HCT116 (cell line): ENCODE results near the gene WWOX. TPM values are rescaled to one million over a fixed set of nuclear protein-coding genes. Genes with fewer than 3 reads are reported as not detected.

Experiments
- ATAC-seq: fragments of 200-7000 bp; cut with Tn5 transposase; 2 replicates; pipeline ENCODE4 v1.9.1; 2020; ENCODE audit warnings: mild to moderate bottlenecking, moderate library complexity
- BruUV-seq: library from RNA; stranded (reverse); fragments of 400-500 nt; replicated peaks from 2 replicates; lab custom pipeline; 2021; lab: Mats Ljungman, UMichigan
- CTCF ChIA-PET: fragments of 300-600 bp; sonication (Branson Sonifier 250); formaldehyde crosslinking; loops from one replicate; lab custom pipeline; 2021; ENCODE audit warnings: antibody characterized with exemption; lab: Charles Lee
- POLR2A ChIA-PET: fragments of 300-600, 350-600 bp; sonication (Branson Sonifier 250); formaldehyde crosslinking; loops from one replicate; lab custom pipeline; 2021; ENCODE audit warnings: antibody characterized with exemption; lab: Charles Lee
- RAD21 ChIA-PET, 2 experiments: fragments of 300-600 bp; sonication (Branson Sonifier 250); formaldehyde crosslinking; loops; one replicate each; lab custom pipeline; 2023; ENCODE audit warnings: low total read pairs in 2 of 2; ENCODE audit not compliant: uncharacterized antibody in 2 of 2, unreplicated experiment in 2 of 2, low non-redundant PET in 1 of 2; lab: Charles Lee
- DNase-seq: peaks from one replicate; pipeline ENCODE4 v3.0.0-alpha.2; 2010; ENCODE audit warnings: low read depth, low spot score
- H2AFZ ChIP-seq: fragments of 200-600 bp; shearing (Covaris generic), sonication (generic); 2 replicates; pipeline ENCODE4 v1.6.1; 2017; ENCODE audit warnings: low read depth, mixed run types, mixed read lengths, antibody characterized with exemption, low read length; ENCODE audit not compliant: poor library complexity, severe bottlenecking
- H3K27ac ChIP-seq: 2 replicates; pipeline ENCODE4 v1.5.1; 2012; ENCODE audit warnings: low read depth, low read length
- H3K27me3 ChIP-seq: fragments of 200-600 bp; sonication (generic); 2 replicates; pipeline ENCODE4 v1.6.1; 2016; ENCODE audit warnings: mixed run types, low read length, mixed read lengths; ENCODE audit not compliant: insufficient read depth
- H3K36me3 ChIP-seq, 2 experiments: fragments of 200-500 bp in 1 of 2; fragments of 200-600 bp in 1 of 2; sonication (Bioruptor generic) in 1 of 2; sonication (generic) in 1 of 2; 2 replicates each; pipeline versions ENCODE4 v1.5.1 to v1.6.1; 2014 to 2016; ENCODE audit warnings: low read length in 2 of 2, inconsistent platforms in 1 of 2, mixed read lengths in 1 of 2, mixed run types in 1 of 2; ENCODE audit not compliant: insufficient read depth in 2 of 2, control insufficient read depth in 1 of 2
- H3K4me1 ChIP-seq, 2 experiments: fragments of 200-600 bp in 1 of 2; sonication (generic) in 1 of 2; 2 replicates each; pipeline versions ENCODE4 v1.5.1 to v1.6.1; 2012 to 2017; ENCODE audit warnings: low read length in 2 of 2, inconsistent platforms in 1 of 2, mild to moderate bottlenecking in 1 of 2, mixed read lengths in 1 of 2, mixed run types in 1 of 2, moderate library complexity in 1 of 2; ENCODE audit not compliant: insufficient read depth in 2 of 2, control insufficient read depth in 1 of 2
- H3K4me2 ChIP-seq: fragments of 200-600 bp; sonication (generic); 2 replicates; pipeline ENCODE4 v1.6.1; 2017; ENCODE audit warnings: mixed run types, low read length, mixed read lengths
- H3K4me3 ChIP-seq, 2 experiments: fragments of 200-600 bp in 1 of 2; sonication (generic) in 1 of 2; replicated peaks in 1 of 2; 2 replicates each; pipeline ENCODE4 v1.5.1; 2011 to 2016; ENCODE audit warnings: low read length in 2 of 2, control low read depth in 1 of 2, low read depth in 1 of 2, mild to moderate bottlenecking in 1 of 2, mixed read lengths in 1 of 2, mixed run types in 1 of 2
- H3K79me2 ChIP-seq: fragments of 200-600 bp; sonication (generic); 2 replicates; pipeline ENCODE4 v1.6.1; 2017; ENCODE audit warnings: mild to moderate bottlenecking, mixed run types, low read length, moderate library complexity, mixed read lengths; ENCODE audit not compliant: insufficient read depth
- H3K9ac ChIP-seq: fragments of 200-600 bp; sonication (generic); 2 replicates; pipeline ENCODE4 v1.6.1; 2016; ENCODE audit warnings: low read length, mixed read lengths
- H3K9me2 ChIP-seq: fragments of 200-600 bp; sonication (generic), shearing (Covaris generic); 2 replicates; pipeline ENCODE4 v1.6.1; 2017; ENCODE audit warnings: mixed run types, mild to moderate bottlenecking, moderate library complexity; ENCODE audit not compliant: insufficient read depth
- H3K9me3 ChIP-seq, 2 experiments: fragments of 200-500 bp in 1 of 2; fragments of 200-600 bp in 1 of 2; sonication (Bioruptor generic) in 1 of 2; sonication (generic) in 1 of 2; 2 replicates each; pipeline ENCODE4 v1.6.1; 2014 to 2017; ENCODE audit warnings: low read length in 2 of 2, mixed read lengths in 2 of 2, inconsistent platforms in 1 of 2, low read depth in 1 of 2, mild to moderate bottlenecking in 1 of 2, mixed run types in 1 of 2, moderate library complexity in 1 of 2; ENCODE audit not compliant: control insufficient read depth in 1 of 2, insufficient read depth in 1 of 2
- H4K20me1 ChIP-seq: fragments of 200-600 bp; sonication (generic), shearing (Covaris generic); 2 replicates; pipeline ENCODE4 v1.6.1; 2017; ENCODE audit warnings: mixed run types, mild to moderate bottlenecking, moderate library complexity; ENCODE audit not compliant: insufficient read depth
- CBX3 ChIP-seq: IDR thresholded peaks from 2 replicates; pipeline ENCODE4 v1.6.1; 2012; ENCODE audit warnings: low read depth
- CEBPB ChIP-seq: IDR thresholded peaks from 2 replicates; pipeline ENCODE4 v1.6.1; 2012; ENCODE audit warnings: low read depth
- EGR1 ChIP-seq: IDR thresholded peaks from 2 replicates; pipeline ENCODE4 v1.6.1; 2012; ENCODE audit warnings: low read depth
- ELF1 ChIP-seq: IDR thresholded peaks from 2 replicates; pipeline ENCODE4 v1.6.1; 2012; ENCODE audit warnings: low read depth, borderline replicate concordance
- FOSL1 ChIP-seq: IDR thresholded peaks from 2 replicates; pipeline ENCODE4 v1.6.1; 2012; ENCODE audit warnings: low read depth
- JUND ChIP-seq: IDR thresholded peaks from 2 replicates; pipeline ENCODE4 v1.6.1; 2012
- POLR2A ChIP-seq: IDR thresholded peaks from 2 replicates; pipeline ENCODE4 v1.7.0; 2011; ENCODE audit warnings: borderline replicate concordance; ENCODE audit not compliant: insufficient read depth, insufficient read length; ENCODE audit errors: extremely low read depth
- POLR2AphosphoS5 ChIP-seq: IDR thresholded peaks from 2 replicates; pipeline ENCODE4 v1.6.1; 2011; ENCODE audit warnings: mild to moderate bottlenecking, low read depth, low read length, moderate library complexity
- SIN3A ChIP-seq: IDR thresholded peaks from 2 replicates; pipeline ENCODE4 v1.6.1; 2012; ENCODE audit warnings: low read depth
- SP1 ChIP-seq: IDR thresholded peaks from 2 replicates; pipeline ENCODE4 v1.6.1; 2012; ENCODE audit warnings: low read depth
- SRF ChIP-seq: IDR thresholded peaks from 2 replicates; pipeline ENCODE4 v1.6.1; 2012; ENCODE audit warnings: low read depth
- TCF7L2 ChIP-seq: IDR thresholded peaks from 2 replicates; pipeline ENCODE4 v1.7.0; 2011; ENCODE audit warnings: borderline replicate concordance, inconsistent platforms; ENCODE audit not compliant: insufficient read depth, insufficient read length; ENCODE audit errors: extremely low read depth
- YY1 ChIP-seq: IDR thresholded peaks from 2 replicates; pipeline ENCODE4 v1.6.1; 2011; ENCODE audit warnings: low read length, low read depth, moderate library complexity, mild to moderate bottlenecking; ENCODE audit not compliant: insufficient replicate concordance; ENCODE audit errors: extremely low read depth
- ZFX ChIP-seq: fragments of 450-650 bp; IDR thresholded peaks from 2 replicates; pipeline ENCODE4 v1.6.1; 2017
- ZNF274 ChIP-seq: fragments of 200-500 bp; sonication (Bioruptor generic); IDR thresholded peaks from 2 replicates; pipeline ENCODE4 v1.6.1; 2014; ENCODE audit warnings: mild to moderate bottlenecking, low read depth, low read length, inconsistent platforms
- intact Hi-C: fragments of 100-400 bp; cut with micrococcal nuclease; formaldehyde crosslinking; loops from 2 replicates; pipeline ENCODE4 v1.10.0; 2022
- total RNA-seq: library from RNA; stranded (reverse); gene quantifications from one replicate; pipeline ENCODE4 v1.2.1, GENCODE V29; 2021; ENCODE audit not compliant: unreplicated experiment
- TF ChIP-seq, protein P1 (sequence below): IDR thresholded peaks from 2 replicates; pipeline ENCODE4 v1.6.1; 2011; ENCODE audit warnings: mild to moderate bottlenecking, low read length, moderate library complexity; ENCODE audit not compliant: insufficient replicate concordance; ENCODE audit errors: extremely low read depth
- TF ChIP-seq, protein P2 (sequence below), 3 experiments: fragments of 200-600 bp in 1 of 3; sonication (generic) in 1 of 3; IDR thresholded peaks in 2 of 3; conservative IDR thresholded peaks in 1 of 3; 2 replicates each; pipeline ENCODE4 v1.5.1; 2012 to 2017; ENCODE audit warnings: low read depth in 2 of 3, low read length in 2 of 3, antibody characterized with exemption in 1 of 3, borderline replicate concordance in 1 of 3, control low read depth in 1 of 3, mild to moderate bottlenecking in 1 of 3, mixed read lengths in 1 of 3, mixed run types in 1 of 3, moderate library complexity in 1 of 3; ENCODE audit not compliant: insufficient read depth in 1 of 3
- TF ChIP-seq, protein P3 (sequence below): IDR thresholded peaks from 2 replicates; pipeline ENCODE4 v1.6.1; 2012; ENCODE audit warnings: low read depth
- TF ChIP-seq, protein P4 (sequence below): IDR thresholded peaks from 2 replicates; pipeline ENCODE4 v1.6.1; 2012
- TF ChIP-seq, protein P5 (sequence below): IDR thresholded peaks from 2 replicates; pipeline ENCODE4 v1.6.1; 2012

The WWOX gene
- total RNA-seq, 1 experiment from 2014 or later, result 13.7 TPM

DNA sequence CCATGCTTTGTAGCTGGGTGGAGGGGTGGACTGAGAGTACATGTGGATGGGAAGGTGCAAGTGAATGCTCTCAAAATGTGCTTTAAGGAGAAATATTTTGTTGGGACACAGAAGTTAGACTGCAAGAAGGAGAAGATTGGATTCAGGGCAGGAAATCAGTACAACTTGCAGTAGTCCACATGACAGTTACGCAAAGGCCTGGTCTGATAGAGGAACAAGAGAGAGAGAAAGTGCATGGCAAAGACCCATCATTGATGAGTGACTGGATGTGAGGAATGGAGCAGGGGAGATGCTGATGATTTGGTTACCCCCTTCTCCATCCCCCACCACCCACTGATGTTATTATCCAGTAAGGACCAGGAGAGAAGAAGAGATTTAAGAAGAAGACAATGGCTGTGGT lies 1028.3 kb downstream of the WWOX start:
- POLR2A ChIA-PET, result no interaction called here
- TF ChIP-seq, protein P1, sequence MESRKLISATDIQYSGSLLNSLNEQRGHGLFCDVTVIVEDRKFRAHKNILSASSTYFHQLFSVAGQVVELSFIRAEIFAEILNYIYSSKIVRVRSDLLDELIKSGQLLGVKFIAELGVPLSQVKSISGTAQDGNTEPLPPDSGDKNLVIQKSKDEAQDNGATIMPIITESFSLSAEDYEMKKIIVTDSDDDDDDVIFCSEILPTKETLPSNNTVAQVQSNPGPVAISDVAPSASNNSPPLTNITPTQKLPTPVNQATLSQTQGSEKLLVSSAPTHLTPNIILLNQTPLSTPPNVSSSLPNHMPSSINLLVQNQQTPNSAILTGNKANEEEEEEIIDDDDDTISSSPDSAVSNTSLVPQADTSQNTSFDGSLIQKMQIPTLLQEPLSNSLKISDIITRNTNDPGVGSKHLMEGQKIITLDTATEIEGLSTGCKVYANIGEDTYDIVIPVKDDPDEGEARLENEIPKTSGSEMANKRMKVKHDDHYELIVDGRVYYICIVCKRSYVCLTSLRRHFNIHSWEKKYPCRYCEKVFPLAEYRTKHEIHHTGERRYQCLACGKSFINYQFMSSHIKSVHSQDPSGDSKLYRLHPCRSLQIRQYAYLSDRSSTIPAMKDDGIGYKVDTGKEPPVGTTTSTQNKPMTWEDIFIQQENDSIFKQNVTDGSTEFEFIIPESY, result no peak
- TF ChIP-seq, protein P2, sequence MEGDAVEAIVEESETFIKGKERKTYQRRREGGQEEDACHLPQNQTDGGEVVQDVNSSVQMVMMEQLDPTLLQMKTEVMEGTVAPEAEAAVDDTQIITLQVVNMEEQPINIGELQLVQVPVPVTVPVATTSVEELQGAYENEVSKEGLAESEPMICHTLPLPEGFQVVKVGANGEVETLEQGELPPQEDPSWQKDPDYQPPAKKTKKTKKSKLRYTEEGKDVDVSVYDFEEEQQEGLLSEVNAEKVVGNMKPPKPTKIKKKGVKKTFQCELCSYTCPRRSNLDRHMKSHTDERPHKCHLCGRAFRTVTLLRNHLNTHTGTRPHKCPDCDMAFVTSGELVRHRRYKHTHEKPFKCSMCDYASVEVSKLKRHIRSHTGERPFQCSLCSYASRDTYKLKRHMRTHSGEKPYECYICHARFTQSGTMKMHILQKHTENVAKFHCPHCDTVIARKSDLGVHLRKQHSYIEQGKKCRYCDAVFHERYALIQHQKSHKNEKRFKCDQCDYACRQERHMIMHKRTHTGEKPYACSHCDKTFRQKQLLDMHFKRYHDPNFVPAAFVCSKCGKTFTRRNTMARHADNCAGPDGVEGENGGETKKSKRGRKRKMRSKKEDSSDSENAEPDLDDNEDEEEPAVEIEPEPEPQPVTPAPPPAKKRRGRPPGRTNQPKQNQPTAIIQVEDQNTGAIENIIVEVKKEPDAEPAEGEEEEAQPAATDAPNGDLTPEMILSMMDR (IDR thresholded peaks at IDR 0.05 in 2 of 3, conservative IDR thresholded peaks at IDR 0.05 in 1 of 3; ENCODE audit: borderline replicate concordance in 1 of 3, insufficient read depth in 1 of 3, low read depth in 2 of 3, low read length in 2 of 3), result no peak
- TF ChIP-seq TCF7L2 (no peak), SRF (no peak), CBX3 (no peak), POLR2A (no peak), CEBPB (no peak), ZNF274 (no peak), POLR2AphosphoS5 (no peak), FOSL1 (no peak), ELF1 (no peak), SP1 (no peak), ZFX (no peak), JUND (no peak), SIN3A (no peak), EGR1 (no peak), YY1 (no peak)
- TF ChIP-seq, protein P3, sequence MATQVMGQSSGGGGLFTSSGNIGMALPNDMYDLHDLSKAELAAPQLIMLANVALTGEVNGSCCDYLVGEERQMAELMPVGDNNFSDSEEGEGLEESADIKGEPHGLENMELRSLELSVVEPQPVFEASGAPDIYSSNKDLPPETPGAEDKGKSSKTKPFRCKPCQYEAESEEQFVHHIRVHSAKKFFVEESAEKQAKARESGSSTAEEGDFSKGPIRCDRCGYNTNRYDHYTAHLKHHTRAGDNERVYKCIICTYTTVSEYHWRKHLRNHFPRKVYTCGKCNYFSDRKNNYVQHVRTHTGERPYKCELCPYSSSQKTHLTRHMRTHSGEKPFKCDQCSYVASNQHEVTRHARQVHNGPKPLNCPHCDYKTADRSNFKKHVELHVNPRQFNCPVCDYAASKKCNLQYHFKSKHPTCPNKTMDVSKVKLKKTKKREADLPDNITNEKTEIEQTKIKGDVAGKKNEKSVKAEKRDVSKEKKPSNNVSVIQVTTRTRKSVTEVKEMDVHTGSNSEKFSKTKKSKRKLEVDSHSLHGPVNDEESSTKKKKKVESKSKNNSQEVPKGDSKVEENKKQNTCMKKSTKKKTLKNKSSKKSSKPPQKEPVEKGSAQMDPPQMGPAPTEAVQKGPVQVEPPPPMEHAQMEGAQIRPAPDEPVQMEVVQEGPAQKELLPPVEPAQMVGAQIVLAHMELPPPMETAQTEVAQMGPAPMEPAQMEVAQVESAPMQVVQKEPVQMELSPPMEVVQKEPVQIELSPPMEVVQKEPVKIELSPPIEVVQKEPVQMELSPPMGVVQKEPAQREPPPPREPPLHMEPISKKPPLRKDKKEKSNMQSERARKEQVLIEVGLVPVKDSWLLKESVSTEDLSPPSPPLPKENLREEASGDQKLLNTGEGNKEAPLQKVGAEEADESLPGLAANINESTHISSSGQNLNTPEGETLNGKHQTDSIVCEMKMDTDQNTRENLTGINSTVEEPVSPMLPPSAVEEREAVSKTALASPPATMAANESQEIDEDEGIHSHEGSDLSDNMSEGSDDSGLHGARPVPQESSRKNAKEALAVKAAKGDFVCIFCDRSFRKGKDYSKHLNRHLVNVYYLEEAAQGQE, result no peak
- TF ChIP-seq, protein P4, sequence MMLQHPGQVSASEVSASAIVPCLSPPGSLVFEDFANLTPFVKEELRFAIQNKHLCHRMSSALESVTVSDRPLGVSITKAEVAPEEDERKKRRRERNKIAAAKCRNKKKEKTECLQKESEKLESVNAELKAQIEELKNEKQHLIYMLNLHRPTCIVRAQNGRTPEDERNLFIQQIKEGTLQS, result no peak
- TF ChIP-seq, protein P5, sequence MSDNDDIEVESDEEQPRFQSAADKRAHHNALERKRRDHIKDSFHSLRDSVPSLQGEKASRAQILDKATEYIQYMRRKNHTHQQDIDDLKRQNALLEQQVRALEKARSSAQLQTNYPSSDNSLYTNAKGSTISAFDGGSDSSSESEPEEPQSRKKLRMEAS, result no peak
- TF ChIP-seq, all 23 proteins: peak for 0
- no peak overlapping the region for H3K9ac ChIP-seq
- CTCF ChIA-PET, result no interaction called here
- no peak for DNase-seq
- intact Hi-C loops, result no loop called here
- H3K4me2 ChIP-seq, result no peak overlapping the region
- no peaks in the 10 kb centered on the region for H3K9me2 ChIP-seq
- no peak overlapping the region for H3K4me3 ChIP-seq
- no peaks in the 10 kb centered on the region for H3K4me1 ChIP-seq
- H4K20me1 ChIP-seq, result no peaks in the 10 kb centered on the region
- BruUV-seq, result no TSS peak
- H3K27me3 ChIP-seq, result no peaks in the 10 kb centered on the region
- RAD21 ChIA-PET, result no interaction called here
- peaks cover 7 to 27% of the 10 kb centered on the region in 2 experiments; a peak in 2 of 4 replicates for H3K9me3 ChIP-seq
- no peaks in the 10 kb centered on the region for H3K36me3 ChIP-seq
- ATAC-seq, result no peak
- H3K27ac ChIP-seq, result no peak overlapping the region
- no peaks in the 10 kb centered on the region for H3K79me2 ChIP-seq
- H2AFZ ChIP-seq, result no peak overlapping the region
